ENCODE results near the gene IL1RL2. TPM values are rescaled to one million over a fixed set of nuclear protein-coding genes. Genes with fewer than 3 reads are reported as not detected.

IL1RL2 gene
- total and polyA plus RNA-seq, 4 donors, result 0.35 to 1.3 (median 0.82) TPM

- no peak overlapping the region for H3K4me3 ChIP-seq
- no peak for DNase-seq
- no peak for TF ChIP-seq CTCF (IDR thresholded peaks at IDR 0.05; ENCODE audit: control extremely low read depth, extremely low read depth)
- 92 to 93% methylated on average over 6 of the region's 6 CpGs for WGBS, 2 donors
- H3K4me1 ChIP-seq (ENCODE audit: control insufficient read depth in 5 of 5, insufficient read depth in 5 of 5, low read length in 5 of 5), result peaks cover 11 to 44% (median 22%) of the 10 kb centered on the region in 5 donors
- H3K9ac ChIP-seq (ENCODE audit: insufficient read depth in 1 of 2, low read length in 2 of 2), result peak overlapping the region in 1 of 2 donors; percentile 70
- no peaks in the 10 kb centered on the region for H3K27me3 ChIP-seq (ENCODE audit: control insufficient read depth in 3 of 3, insufficient read depth in 3 of 3, low read length in 2 of 3)
- H3K27ac ChIP-seq (ENCODE audit: low read depth in 1 of 2, low read length in 1 of 2), result peak overlapping the region in 1 of 2 donors; percentile 52
- H3K9me3 ChIP-seq (ENCODE audit: control insufficient read depth in 4 of 4, insufficient read depth in 3 of 4, low read length in 3 of 4), result no peaks in the 10 kb centered on the region
- ATAC-seq (ENCODE audit: insufficient read depth, low FRiP score), result no peak
- no peaks in the 10 kb centered on the region for H3K36me3 ChIP-seq (ENCODE audit: control insufficient read depth in 4 of 4, insufficient read depth in 4 of 4, low read length in 4 of 4)
Observed at GRCh38 chr2:102226171-102226570, 39.3 kb downstream of the IL1RL2 start.

GRCh38 chr2:102226612-102227391 lies 40.0 kb downstream of the IL1RL2 start:
- peak in 2 of 3 donors; percentile 61 to 63 for DNase-seq
- Histone ChIP-seq H3K27me3 (ENCODE audit: control insufficient read depth in 3 of 3, insufficient read depth in 3 of 3, low read length in 2 of 3) (no peaks in the 10 kb centered on the region), H3K4me3 (no peak overlapping the region), H3K27ac (ENCODE audit: low read depth in 1 of 2, low read length in 1 of 2) (peak overlapping the region; percentile 92 to 98), H3K9ac (ENCODE audit: insufficient read depth in 1 of 2, low read length in 2 of 2) (peak overlapping the region in 1 of 2 donors; percentile 70), H3K4me1 (ENCODE audit: control insufficient read depth in 5 of 5, insufficient read depth in 5 of 5, low read length in 5 of 5) (peaks cover 11 to 44% (median 22%) of the 10 kb centered on the region in 5 donors), H3K9me3 (ENCODE audit: control insufficient read depth in 4 of 4, insufficient read depth in 3 of 4, low read length in 3 of 4) (no peaks in the 10 kb centered on the region), H3K36me3 (ENCODE audit: control insufficient read depth in 4 of 4, insufficient read depth in 4 of 4, low read length in 4 of 4) (no peaks in the 10 kb centered on the region)
- no peak for ATAC-seq (ENCODE audit: insufficient read depth, low FRiP score)
- no peak for TF ChIP-seq CTCF (IDR thresholded peaks at IDR 0.05; ENCODE audit: control extremely low read depth, extremely low read depth)
- WGBS, 2 donors, result 50 to 72% methylated on average over 7 of the region's 7 CpGs

GRCh38 chr2:102229141-102229769 lies 42.4 kb downstream of the IL1RL2 start:
- no peak for DNase-seq
- peaks cover 0 to 2% (median 0%) of the 10 kb centered on the region in 4 donors for H3K9me3 ChIP-seq (ENCODE audit: control insufficient read depth in 4 of 4, insufficient read depth in 3 of 4, low read length in 3 of 4)
- no peak for TF ChIP-seq CTCF (IDR thresholded peaks at IDR 0.05; ENCODE audit: control extremely low read depth, extremely low read depth)
- H3K27ac ChIP-seq (ENCODE audit: low read depth in 1 of 2, low read length in 1 of 2), result peak overlapping the region in 1 of 2 donors; percentile 36
- no peaks in the 10 kb centered on the region for H3K27me3 ChIP-seq (ENCODE audit: control insufficient read depth in 3 of 3, insufficient read depth in 3 of 3, low read length in 2 of 3)
- no peak for ATAC-seq (ENCODE audit: insufficient read depth, low FRiP score)
- H3K9ac ChIP-seq (ENCODE audit: insufficient read depth in 1 of 2, low read length in 2 of 2), result no peak overlapping the region
- no peaks in the 10 kb centered on the region for H3K36me3 ChIP-seq (ENCODE audit: control insufficient read depth in 4 of 4, insufficient read depth in 4 of 4, low read length in 4 of 4)
- 84 to 91% methylated on average over 6 of the region's 6 CpGs for WGBS, 2 donors
- H3K4me1 ChIP-seq (ENCODE audit: control insufficient read depth in 5 of 5, insufficient read depth in 5 of 5, low read length in 5 of 5), result peaks cover 14 to 44% (median 22%) of the 10 kb centered on the region in 5 donors
- no peak overlapping the region for H3K4me3 ChIP-seq
